Activated CD4-positive, alpha-beta memory T cell treated with anti-CD3 and anti-CD28 coated beads for 36 hours (primary cell): Measurements from ENCODE around the gene MAPRE2. TPM values are rescaled to one million over a fixed set of nuclear protein-coding genes. Genes with fewer than 3 reads are reported as not detected.

Experiments used
- CTCF ChIA-PET: fragments of 350-600 bp; sonication (Branson Sonifier 250); formaldehyde crosslinking; loops from one replicate; lab custom pipeline; 2021; ENCODE audit warnings: antibody characterized with exemption, inconsistent platforms; lab: Charles Lee
- POLR2A ChIA-PET: fragments of 350-600 bp; sonication (Branson Sonifier 250); formaldehyde crosslinking; loops from one replicate; lab custom pipeline; 2021; ENCODE audit warnings: antibody characterized with exemption; lab: Charles Lee
- DNase-seq: peaks from one replicate; pipeline ENCODE4 v3.0.0-alpha.2; 2020
- H3K27ac Mint-ChIP-seq: one replicate; pipeline ENCODE4 v1.8.0; 2021; ENCODE audit warnings: mixed read lengths
- H3K27me3 Mint-ChIP-seq: one replicate; pipeline ENCODE4 v1.8.0; 2021; ENCODE audit warnings: mixed read lengths
- H3K36me3 Mint-ChIP-seq: one replicate; pipeline ENCODE4 v1.8.0; 2021; ENCODE audit warnings: mixed read lengths
- H3K4me1 Mint-ChIP-seq: one replicate; pipeline ENCODE4 v1.8.0; 2021; ENCODE audit warnings: low read depth, mixed read lengths
- H3K4me3 Mint-ChIP-seq: one replicate; pipeline ENCODE4 v1.8.0; 2021; ENCODE audit warnings: mild to moderate bottlenecking, mixed read lengths
- H3K9me3 Mint-ChIP-seq: one replicate; pipeline ENCODE4 v1.8.0; 2021; ENCODE audit warnings: mixed read lengths
- intact Hi-C: fragments of 100-400 bp; cut with micrococcal nuclease; formaldehyde crosslinking; loops from one replicate; pipeline ENCODE4 v1.15.1; 2023
- total RNA-seq, 2 experiments: library from RNA; stranded (reverse); gene quantifications; one replicate each; pipeline ENCODE4 v1.2.3, GENCODE V29; 2021

The MAPRE2 gene
- total RNA-seq, 2 experiments from 2014 or later, result 46.4 to 46.5 TPM

GRCh38 chr18:35179906-35180305 is 138.7 kb downstream of the MAPRE2 start:
- Mint-ChIP-seq H3K4me1 (peaks cover under 1% of the 10 kb centered on the region), H3K9me3 (peaks cover 4% of the 10 kb centered on the region), H3K27me3 (peaks cover 5% of the 10 kb centered on the region), H3K27ac (no peak overlapping the region), H3K4me3 (no peak overlapping the region), H3K36me3 (no peaks in the 10 kb centered on the region)
- POLR2A ChIA-PET, result no interaction called here
- CTCF ChIA-PET, result no interaction called here
- DNase-seq, result no peak
- intact Hi-C loops, result no loop called here

- Mint-ChIP-seq H3K4me1 (no peaks in the 10 kb centered on the region), H3K4me3 (no peak overlapping the region), H3K36me3 (no peaks in the 10 kb centered on the region), H3K9me3 (peaks cover 4% of the 10 kb centered on the region), H3K27ac (no peak overlapping the region), H3K27me3 (peaks cover 5% of the 10 kb centered on the region)
- CTCF ChIA-PET, result no interaction called here
- intact Hi-C loops, result no loop called here
- DNase-seq, result no peak
- POLR2A ChIA-PET, result no interaction called here
Observed at GRCh38 chr18:35180455-35180854, 139.2 kb downstream of the MAPRE2 start.

- no peak overlapping the region for H3K27ac Mint-ChIP-seq
- no peaks in the 10 kb centered on the region for H3K36me3 Mint-ChIP-seq
- POLR2A ChIA-PET, result interaction anchor here (0.7 kb wide), 1 partner anchor 201 kb away, joined by 3 read pairs; no protein-coding TSS in a partner anchor
- peaks cover 5% of the 10 kb centered on the region for H3K27me3 Mint-ChIP-seq
- peaks cover under 1% of the 10 kb centered on the region for H3K9me3 Mint-ChIP-seq
- DNase-seq, result no peak
- no peaks in the 10 kb centered on the region for H3K4me1 Mint-ChIP-seq
- intact Hi-C loops, result no loop called here
- CTCF ChIA-PET, result no interaction called here
- no peak overlapping the region for H3K4me3 Mint-ChIP-seq
Observed at GRCh38 chr18:35182151-35182550, 140.9 kb downstream of the MAPRE2 start.

GRCh38 chr18:35183886-35184285 is 142.7 kb downstream of the MAPRE2 start:
- Mint-ChIP-seq H3K4me3 (no peak overlapping the region), H3K9me3 (no peaks in the 10 kb centered on the region), H3K27ac (no peak overlapping the region), H3K36me3 (no peaks in the 10 kb centered on the region), H3K4me1 (no peaks in the 10 kb centered on the region), H3K27me3 (peaks cover 5% of the 10 kb centered on the region)
- CTCF ChIA-PET, result no interaction called here
- intact Hi-C loops, result no loop called here
- POLR2A ChIA-PET, result no interaction called here
- DNase-seq, result no peak

GRCh38 chr18:35185771-35186170 is 144.6 kb downstream of the MAPRE2 start:
- H3K27me3 Mint-ChIP-seq, result peaks cover 5% of the 10 kb centered on the region
- no peak for DNase-seq
- H3K36me3 Mint-ChIP-seq, result no peaks in the 10 kb centered on the region
- no peak overlapping the region for H3K4me3 Mint-ChIP-seq
- H3K9me3 Mint-ChIP-seq, result no peaks in the 10 kb centered on the region
- POLR2A ChIA-PET, result no interaction called here
- no peak overlapping the region for H3K27ac Mint-ChIP-seq
- no peaks in the 10 kb centered on the region for H3K4me1 Mint-ChIP-seq
- intact Hi-C loops, result no loop called here
- CTCF ChIA-PET, result no interaction called here

- POLR2A ChIA-PET, result no interaction called here
- DNase-seq, result no peak
- H3K4me1 Mint-ChIP-seq, result no peaks in the 10 kb centered on the region
- intact Hi-C loops, result no loop called here
- CTCF ChIA-PET, result no interaction called here
- H3K27ac Mint-ChIP-seq, result no peak overlapping the region
- no peaks in the 10 kb centered on the region for H3K9me3 Mint-ChIP-seq
- H3K4me3 Mint-ChIP-seq, result no peak overlapping the region
- peaks cover 5% of the 10 kb centered on the region for H3K27me3 Mint-ChIP-seq
- H3K36me3 Mint-ChIP-seq, result no peaks in the 10 kb centered on the region
Observed at GRCh38 chr18:35186291-35187034, 145.2 kb downstream of the MAPRE2 start.

GRCh38 chr18:35189510-35189909 is 148.3 kb downstream of the MAPRE2 start:
- H3K27me3 Mint-ChIP-seq, result no peaks in the 10 kb centered on the region
- H3K4me1 Mint-ChIP-seq, result no peaks in the 10 kb centered on the region
- H3K4me3 Mint-ChIP-seq, result no peak overlapping the region
- ChIA-PET CTCF (interaction anchor here (0.8 kb wide), 1 partner anchor 1095 kb away, joined by 3 read pairs; no protein-coding TSS in a partner anchor), POLR2A (no interaction called here)
- H3K9me3 Mint-ChIP-seq, result no peaks in the 10 kb centered on the region
- DNase-seq, result no peak
- intact Hi-C loops, result no loop called here
- H3K27ac Mint-ChIP-seq, result no peak overlapping the region
- H3K36me3 Mint-ChIP-seq, result no peaks in the 10 kb centered on the region

- ChIA-PET CTCF (interaction anchor here (1.3 kb wide), 1 partner anchor 10 kb away, joined by 3 read pairs; no protein-coding TSS in a partner anchor), POLR2A (no interaction called here)
- no peaks in the 10 kb centered on the region for H3K36me3 Mint-ChIP-seq
- intact Hi-C loops, result no loop called here
- peaks cover 2% of the 10 kb centered on the region for H3K27me3 Mint-ChIP-seq
- no peak overlapping the region for H3K4me3 Mint-ChIP-seq
- no peaks in the 10 kb centered on the region for H3K4me1 Mint-ChIP-seq
- no peak overlapping the region for H3K27ac Mint-ChIP-seq
- no peaks in the 10 kb centered on the region for H3K9me3 Mint-ChIP-seq
- no peak for DNase-seq
Observed at GRCh38 chr18:35190948-35191697, 149.9 kb downstream of the MAPRE2 start.

- ChIA-PET CTCF (interaction anchor here (1.3 kb wide), 2 partner anchors 10 to 48 kb away, joined by 3 read pairs; no protein-coding TSS in a partner anchor), POLR2A (no interaction called here)
- Mint-ChIP-seq H3K4me1 (no peaks in the 10 kb centered on the region), H3K36me3 (no peaks in the 10 kb centered on the region), H3K9me3 (no peaks in the 10 kb centered on the region), H3K27me3 (peaks cover 2% of the 10 kb centered on the region), H3K27ac (no peak overlapping the region), H3K4me3 (no peak overlapping the region)
- intact Hi-C loops, result no loop called here
- DNase-seq, result no peak
Observed at GRCh38 chr18:35191698-35192025, 150.4 kb downstream of the MAPRE2 start.

- intact Hi-C loops, result no loop called here
- peaks cover 2% of the 10 kb centered on the region for H3K27me3 Mint-ChIP-seq
- ChIA-PET CTCF (interaction anchor here (1.3 kb wide), 2 partner anchors 9 to 49 kb away, joined by 3 read pairs; no protein-coding TSS in a partner anchor), POLR2A (no interaction called here)
- no peaks in the 10 kb centered on the region for H3K9me3 Mint-ChIP-seq
- no peak for DNase-seq
- H3K4me1 Mint-ChIP-seq, result no peaks in the 10 kb centered on the region
- no peaks in the 10 kb centered on the region for H3K36me3 Mint-ChIP-seq
- H3K27ac Mint-ChIP-seq, result no peak overlapping the region
- no peak overlapping the region for H3K4me3 Mint-ChIP-seq
Observed at GRCh38 chr18:35192415-35192814, 151.2 kb downstream of the MAPRE2 start.
